Stimulated activated naive CD8-positive, alpha-beta T cell treated with anti-CD3 and anti-CD28 coated beads, Interleukin-15, amount 100 ng/mL, for 72 hours (primary cell): ENCODE results near the gene TBX15.

Experiments
- ATAC-seq: fragments of 150-1000 bp; cut with Tn5 transposase; 2 replicates; pipeline ENCODE4 v1.10.0; 2021; ENCODE audit warnings: mild to moderate bottlenecking, moderate library complexity
- DNase-seq, 2 donors: peaks; one replicate each; pipeline ENCODE4 v3.0.0; 2021 to 2022
- H3K27ac Mint-ChIP-seq, 2 donors: one replicate each; pipeline ENCODE4 v1.8.0; 2022; ENCODE audit warnings: mild to moderate bottlenecking in 2 of 2, mixed read lengths in 2 of 2, moderate library complexity in 2 of 2
- H3K27me3 Mint-ChIP-seq: one replicate; pipeline ENCODE4 v1.8.0; 2022; ENCODE audit warnings: mixed read lengths
- H3K4me1 Mint-ChIP-seq: one replicate; pipeline ENCODE4 v1.8.0; 2022; ENCODE audit warnings: mild to moderate bottlenecking, mixed read lengths
- H3K4me3 Mint-ChIP-seq, 2 donors: one replicate each; pipeline ENCODE4 v1.8.0; 2022; ENCODE audit warnings: mild to moderate bottlenecking in 2 of 2, mixed read lengths in 2 of 2, moderate library complexity in 1 of 2
- H3K9me3 Mint-ChIP-seq, 2 donors: one replicate each; pipeline ENCODE4 v1.8.0; 2022; ENCODE audit warnings: mixed read lengths in 2 of 2

Gene TBX15

GRCh38 chr1:118992868-118993699, 4.9 kb upstream of the TBX15 start:
- DNase-seq (no peak), ATAC-seq (no peak)
- Mint-ChIP-seq H3K27ac (peak overlapping the region in 1 of 2 donors; percentile 48), H3K4me3 (no peak overlapping the region), H3K9me3 (peaks cover 7 to 8% of the 10 kb centered on the region in 2 donors), H3K4me1 (peaks cover 39% of the 10 kb centered on the region), H3K27me3 (peaks cover 96% of the 10 kb centered on the region)

- Mint-ChIP-seq H3K27ac (peak overlapping the region in 1 of 2 donors; percentile 44), H3K4me3 (no peak overlapping the region), H3K27me3 (peaks cover 96% of the 10 kb centered on the region), H3K9me3 (peaks cover 5 to 7% of the 10 kb centered on the region in 2 donors), H3K4me1 (peaks cover 47% of the 10 kb centered on the region)
- DNase-seq, result no peak
- no peak for ATAC-seq
Observed at GRCh38 chr1:118992237-118992825, 4.2 kb upstream of the TBX15 start.

GRCh38 chr1:118991448-118991847, 3.3 kb upstream of the TBX15 start:
- Mint-ChIP-seq H3K27ac (no peak overlapping the region), H3K4me3 (no peak overlapping the region), H3K27me3 (peaks cover 97% of the 10 kb centered on the region), H3K4me1 (peaks cover 56% of the 10 kb centered on the region), H3K9me3 (peaks cover 5 to 7% of the 10 kb centered on the region in 2 donors)
- ATAC-seq, result no peak
- no peak for DNase-seq

- Mint-ChIP-seq H3K9me3 (peaks cover 5 to 7% of the 10 kb centered on the region in 2 donors), H3K27me3 (peaks cover 99% of the 10 kb centered on the region), H3K27ac (no peak overlapping the region), H3K4me3 (no peak overlapping the region), H3K4me1 (peaks cover 62% of the 10 kb centered on the region)
- ATAC-seq, result no peak
- no peak for DNase-seq
Observed at GRCh38 chr1:118990513-118991152, 2.5 kb upstream of the TBX15 start.

- DNase-seq, result no peak
- Mint-ChIP-seq H3K27me3 (peaks cover 99% of the 10 kb centered on the region), H3K4me1 (peaks cover 69% of the 10 kb centered on the region), H3K4me3 (no peak overlapping the region), H3K9me3 (peaks cover 5 to 7% of the 10 kb centered on the region in 2 donors), H3K27ac (no peak overlapping the region)
- ATAC-seq, result no peak
Observed at GRCh38 chr1:118989878-118990378, 1.8 kb upstream of the TBX15 start.

GRCh38 chr1:118989006-118989815, 1.1 kb upstream of the TBX15 start:
- Mint-ChIP-seq H3K27ac (no peak overlapping the region), H3K4me1 (peaks cover 76% of the 10 kb centered on the region), H3K4me3 (no peak overlapping the region), H3K9me3 (peaks cover 5 to 9% of the 10 kb centered on the region in 2 donors), H3K27me3 (peaks cover 99% of the 10 kb centered on the region)
- DNase-seq (no peak), ATAC-seq (no peak)

GRCh38 chr1:118987468-118988185, 516 bp downstream of the TBX15 start:
- Mint-ChIP-seq H3K4me3 (peak overlapping the region; percentile 55 to 78), H3K4me1 (peaks cover 78% of the 10 kb centered on the region), H3K27ac (peak overlapping the region in 1 of 2 donors; percentile 49), H3K9me3 (peaks cover 15 to 17% of the 10 kb centered on the region in 2 donors), H3K27me3 (peaks cover 100% of the 10 kb centered on the region)
- DNase-seq, result no peak
- ATAC-seq, result no peak

- Mint-ChIP-seq H3K9me3 (peaks cover 15 to 18% of the 10 kb centered on the region in 2 donors), H3K4me3 (peak overlapping the region; percentile 55 to 78), H3K27ac (no peak overlapping the region), H3K4me1 (peaks cover 74% of the 10 kb centered on the region), H3K27me3 (peaks cover 100% of the 10 kb centered on the region)
- DNase-seq (no peak), ATAC-seq (no peak)
Observed at GRCh38 chr1:118986555-118987467, 1.3 kb downstream of the TBX15 start.

GRCh38 chr1:118985640-118986554, 2.2 kb downstream of the TBX15 start:
- Mint-ChIP-seq H3K4me3 (peak overlapping the region; percentile 57 to 63), H3K4me1 (peaks cover 68% of the 10 kb centered on the region), H3K9me3 (peaks cover 15 to 18% of the 10 kb centered on the region in 2 donors), H3K27ac (no peak overlapping the region), H3K27me3 (peaks cover 100% of the 10 kb centered on the region)
- no peak for DNase-seq
- no peak for ATAC-seq

- Mint-ChIP-seq H3K27me3 (peaks cover 100% of the 10 kb centered on the region), H3K4me1 (peaks cover 62% of the 10 kb centered on the region), H3K9me3 (peaks cover 15 to 18% of the 10 kb centered on the region in 2 donors), H3K27ac (peak overlapping the region in 1 of 2 donors; percentile 93), H3K4me3 (peak overlapping the region; percentile 57 to 63)
- ATAC-seq (no peak), DNase-seq (no peak)
Observed at GRCh38 chr1:118984722-118985639, 3.2 kb downstream of the TBX15 start.

GRCh38 chr1:118984086-118984721, 3.9 kb downstream of the TBX15 start:
- Mint-ChIP-seq H3K4me3 (peak overlapping the region; percentile 57 to 63), H3K4me1 (peaks cover 55% of the 10 kb centered on the region), H3K9me3 (peaks cover 15 to 18% of the 10 kb centered on the region in 2 donors)

More at GRCh38 chr1:118984086-118984721, 3.9 kb downstream of the TBX15 start:
- DNase-seq (no peak), ATAC-seq (no peak)
- Mint-ChIP-seq H3K27me3 (peaks cover 100% of the 10 kb centered on the region), H3K27ac (peak overlapping the region in 1 of 2 donors; percentile 42)
